Keratinocyte (primary cell): ENCODE measurements around the gene PRKCZ. TPM values are rescaled to one million over a fixed set of nuclear protein-coding genes. Genes with fewer than 3 reads are reported as not detected.

Experiments
- DNase-seq: peaks from one replicate; pipeline ENCODE4 v3.0.0-alpha.2; 2011; ENCODE audit warnings: low read depth, missing footprints, low spot score
- FAIRE-seq: peaks from 2 replicates; lab custom pipeline; 2011; peaks lifted over from hg19 to GRCh38; lab: Jason Lieb, UNC
- H2AFZ ChIP-seq: 2 replicates; pipeline ENCODE4 v1.6.0; 2012; ENCODE audit warnings: low read length, control low read depth, inconsistent platforms; ENCODE audit not compliant: control insufficient read depth
- H3K27ac ChIP-seq: 2 replicates; pipeline ENCODE4 v1.5.1; 2011; ENCODE audit warnings: low read length; ENCODE audit not compliant: control insufficient read depth, insufficient read depth
- H3K27me3 ChIP-seq: 3 replicates; pipeline ENCODE4 v1.6.0; 2011; ENCODE audit warnings: low read length; ENCODE audit not compliant: control insufficient read depth, insufficient read depth; ENCODE audit errors: extremely low read depth
- H3K36me3 ChIP-seq, 2 experiments: 2 replicates in 1 of 2; 3 replicates in 1 of 2; pipeline ENCODE4 v1.5.1; 2011; ENCODE audit warnings: low read length in 2 of 2, mild to moderate bottlenecking in 1 of 2; ENCODE audit not compliant: control insufficient read depth in 2 of 2, insufficient read depth in 2 of 2; ENCODE audit errors: extremely low read depth in 1 of 2
- H3K4me1 ChIP-seq: 3 replicates; pipeline ENCODE4 v1.5.1; 2011; ENCODE audit warnings: low read length; ENCODE audit not compliant: control insufficient read depth, insufficient read depth; ENCODE audit errors: extremely low read depth
- H3K4me2 ChIP-seq: 3 replicates; pipeline ENCODE4 v1.6.0; 2011; ENCODE audit warnings: low read depth, low read length; ENCODE audit not compliant: control insufficient read depth, insufficient read depth; ENCODE audit errors: extremely low read depth
- H3K4me3 ChIP-seq, 3 experiments: fragments of 200-600 bp in 1 of 3; sonication (generic) in 1 of 3; 2 replicates in 2 of 3; 3 replicates in 1 of 3; pipeline ENCODE4 v1.5.1; 2011 to 2016; ENCODE audit warnings: low read length in 3 of 3, mild to moderate bottlenecking in 3 of 3, control low read depth in 2 of 3, inconsistent platforms in 1 of 3, low read depth in 1 of 3, mixed read lengths in 1 of 3, mixed run types in 1 of 3, moderate library complexity in 1 of 3; ENCODE audit not compliant: control insufficient read depth in 2 of 3, insufficient read depth in 2 of 3; ENCODE audit errors: extremely low read depth in 1 of 3
- H3K79me2 ChIP-seq: 2 replicates; pipeline ENCODE4 v1.6.0; 2012; ENCODE audit warnings: low read length; ENCODE audit not compliant: control insufficient read depth, insufficient read depth
- H3K9ac ChIP-seq: 3 replicates; pipeline ENCODE4 v1.6.0; 2011; ENCODE audit warnings: low read length; ENCODE audit not compliant: control insufficient read depth, insufficient read depth; ENCODE audit errors: extremely low read depth
- H3K9me1 ChIP-seq: 3 replicates; pipeline ENCODE4 v1.6.0; 2011; ENCODE audit warnings: low read length; ENCODE audit not compliant: control insufficient read depth, insufficient read depth; ENCODE audit errors: extremely low read depth
- H3K9me3 ChIP-seq: 2 replicates; pipeline ENCODE4 v1.5.1; 2012; ENCODE audit warnings: low read depth, low read length; ENCODE audit not compliant: control insufficient read depth
- H4K20me1 ChIP-seq: 3 replicates; pipeline ENCODE4 v1.6.0; 2011; ENCODE audit warnings: low read length; ENCODE audit not compliant: control insufficient read depth, insufficient read depth; ENCODE audit errors: extremely low read depth
- EZH2 ChIP-seq: IDR thresholded peaks from one replicate; pipeline ENCODE4 v1.6.1; 2012; ENCODE audit warnings: inconsistent platforms, mild to moderate bottlenecking, low read length, moderate library complexity
- dilution Hi-C: fragments of 300-500 bp; cut with MboI; formaldehyde crosslinking; loops from one replicate; pipeline ENCODE4 v1.7.0; 2020; ENCODE audit warnings: low sequenced_read_pairs; ENCODE audit not compliant: extremely low pct_ligation_motif_present
- polyA plus RNA-seq, 5 experiments: library from polyadenylated mRNA; depleted of rRNA in 3 of 5; stranded (reverse) in 3 of 5; stranded (forward) in 1 of 5; unstranded in 1 of 5; fragments of >200 nt; gene quantifications; 1 replicate in 1 of 5; 2 replicates in 3 of 5; 3 replicates in 1 of 5; pipeline versions ENCODE4 v1.2.1 to v1.2.3, GENCODE V29; 2011 to 2012; ENCODE audit warnings: missing spikeins in 2 of 5, low read depth in 1 of 5, low replicate concordance in 1 of 5
- TF ChIP-seq, protein P1 (sequence below), 3 experiments: IDR thresholded peaks in 1 of 3; conservative IDR thresholded peaks in 1 of 3; optimal IDR thresholded peaks in 1 of 3; 2 replicates in 2 of 3; 3 replicates in 1 of 3; pipeline versions ENCODE3 to v1.5.1; 2011; ENCODE audit warnings: low read length in 3 of 3, mild to moderate bottlenecking in 3 of 3, moderate library complexity in 2 of 3, control low read depth in 1 of 3, inconsistent platforms in 1 of 3; ENCODE audit not compliant: insufficient read depth in 2 of 3; ENCODE audit errors: extremely low read depth in 1 of 3

PRKCZ gene
- polyA plus RNA-seq, 1 donor (not counting 4 experiments of a cell fraction or from before 2014, with no cell fraction given) = 36.3 TPM

DNA sequence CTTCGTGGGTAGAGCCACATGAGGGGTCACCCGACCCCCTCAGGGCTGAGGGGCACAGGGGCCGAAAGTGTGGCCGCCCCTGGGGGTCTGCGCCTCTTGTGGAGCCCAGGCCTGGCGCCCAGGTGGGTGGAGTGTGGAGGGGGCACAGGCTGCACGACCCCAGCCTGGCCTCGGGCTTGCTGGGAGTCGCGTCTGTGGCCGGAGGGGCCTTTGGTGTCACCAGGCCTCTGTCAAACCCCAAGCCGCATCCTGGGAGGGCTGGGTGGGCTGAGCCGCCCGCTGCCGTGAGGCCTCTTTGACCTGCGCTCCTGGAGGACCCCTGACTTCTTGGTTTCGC lies 83.6 kb downstream of the PRKCZ start:
- DNase-seq = no peak
- H3K27ac ChIP-seq = peak overlapping the region; percentile 71
- no peak for FAIRE-seq
- H3K9me1 ChIP-seq = no peaks in the 10 kb centered on the region
- H3K79me2 ChIP-seq = no peaks in the 10 kb centered on the region
- H3K4me2 ChIP-seq = peak overlapping the region; percentile 49
- no peaks in the 10 kb centered on the region for H4K20me1 ChIP-seq
- no peaks in the 10 kb centered on the region for H3K9me3 ChIP-seq
- H3K4me1 ChIP-seq = peaks cover 29% of the 10 kb centered on the region
- H3K36me3 ChIP-seq = peaks cover 0 to 3% of the 10 kb centered on the region in 2 experiments
- H3K9ac ChIP-seq = peak overlapping the region; percentile 54
- peak overlapping the region in 2 of 3 experiments; percentile 38 to 61 for H3K4me3 ChIP-seq
- no peak overlapping the region for H2AFZ ChIP-seq
- dilution Hi-C loops = no loop called here
- TF ChIP-seq, protein P1, sequence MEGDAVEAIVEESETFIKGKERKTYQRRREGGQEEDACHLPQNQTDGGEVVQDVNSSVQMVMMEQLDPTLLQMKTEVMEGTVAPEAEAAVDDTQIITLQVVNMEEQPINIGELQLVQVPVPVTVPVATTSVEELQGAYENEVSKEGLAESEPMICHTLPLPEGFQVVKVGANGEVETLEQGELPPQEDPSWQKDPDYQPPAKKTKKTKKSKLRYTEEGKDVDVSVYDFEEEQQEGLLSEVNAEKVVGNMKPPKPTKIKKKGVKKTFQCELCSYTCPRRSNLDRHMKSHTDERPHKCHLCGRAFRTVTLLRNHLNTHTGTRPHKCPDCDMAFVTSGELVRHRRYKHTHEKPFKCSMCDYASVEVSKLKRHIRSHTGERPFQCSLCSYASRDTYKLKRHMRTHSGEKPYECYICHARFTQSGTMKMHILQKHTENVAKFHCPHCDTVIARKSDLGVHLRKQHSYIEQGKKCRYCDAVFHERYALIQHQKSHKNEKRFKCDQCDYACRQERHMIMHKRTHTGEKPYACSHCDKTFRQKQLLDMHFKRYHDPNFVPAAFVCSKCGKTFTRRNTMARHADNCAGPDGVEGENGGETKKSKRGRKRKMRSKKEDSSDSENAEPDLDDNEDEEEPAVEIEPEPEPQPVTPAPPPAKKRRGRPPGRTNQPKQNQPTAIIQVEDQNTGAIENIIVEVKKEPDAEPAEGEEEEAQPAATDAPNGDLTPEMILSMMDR (optimal IDR thresholded peaks at IDR 0.05 in 1 of 3, IDR thresholded peaks at IDR 0.05 in 1 of 3, conservative IDR thresholded peaks at IDR 0.05 in 1 of 3; ENCODE audit: extremely low read depth in 1 of 3, insufficient read depth in 2 of 3, low read length in 3 of 3) = no peak
- no peak for TF ChIP-seq EZH2
- H3K27me3 ChIP-seq = no peaks in the 10 kb centered on the region

DNA sequence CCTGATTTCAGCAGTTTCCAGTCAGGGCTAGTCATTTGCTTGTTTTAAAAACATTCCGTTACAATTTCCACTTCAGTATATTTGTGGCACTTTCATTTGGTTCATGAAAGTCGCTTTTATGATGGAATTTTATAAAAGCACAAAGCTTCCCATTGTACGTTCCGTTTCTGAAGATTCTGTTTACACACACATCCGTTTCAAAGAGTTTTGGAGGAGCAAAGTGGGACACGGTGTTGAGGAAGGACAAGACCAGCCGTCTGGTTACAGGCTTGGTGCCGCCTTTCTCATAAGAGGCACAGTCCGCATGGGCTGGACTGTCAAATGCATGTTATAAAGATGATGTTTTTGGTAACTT lies 84.0 kb downstream of the PRKCZ start:
- no peak overlapping the region for H2AFZ ChIP-seq
- H3K27ac ChIP-seq = peak overlapping the region; percentile 71
- no peak for FAIRE-seq

More for the DNA sequence above, 84.0 kb downstream of the PRKCZ start:
- TF ChIP-seq, protein P1 (optimal IDR thresholded peaks at IDR 0.05 in 1 of 3, IDR thresholded peaks at IDR 0.05 in 1 of 3, conservative IDR thresholded peaks at IDR 0.05 in 1 of 3; ENCODE audit: extremely low read depth in 1 of 3, insufficient read depth in 2 of 3, low read length in 3 of 3) = no peak
- no peak for TF ChIP-seq EZH2
- no peaks in the 10 kb centered on the region for H3K9me1 ChIP-seq
- DNase-seq = no peak
- no peaks in the 10 kb centered on the region for H3K9me3 ChIP-seq
- peaks cover 0 to 3% of the 10 kb centered on the region in 2 experiments for H3K36me3 ChIP-seq
- H4K20me1 ChIP-seq = no peaks in the 10 kb centered on the region
- no peaks in the 10 kb centered on the region for H3K27me3 ChIP-seq
- dilution Hi-C loops = no loop called here
- no peaks in the 10 kb centered on the region for H3K79me2 ChIP-seq
- H3K4me3 ChIP-seq = no peak overlapping the region
- H3K9ac ChIP-seq = no peak overlapping the region
- H3K4me2 ChIP-seq = no peak overlapping the region
- peaks cover 29% of the 10 kb centered on the region for H3K4me1 ChIP-seq
